PC-3 (cell line): Measurements from ENCODE around the gene SLF2. TPM values are rescaled to one million over a fixed set of nuclear protein-coding genes. Genes with fewer than 3 reads are reported as not detected.
A peak's percentile ranks its signal among the peaks of the same experiment; 100 is the strongest.

Experiments used
- ATAC-seq: fragments of 200-7000 bp; cut with Tn5 transposase; 2 replicates; pipeline ENCODE4 v1.9.1; 2020; ENCODE audit warnings: mild to moderate bottlenecking, moderate library complexity
- BruUV-seq: library from RNA; stranded (reverse); fragments of 400-500 nt; replicated peaks from 2 replicates; lab custom pipeline; 2021; lab: Mats Ljungman, UMichigan
- CTCF ChIA-PET: fragments of 300-600 bp; sonication (Branson Sonifier 250); formaldehyde crosslinking; loops from one replicate; lab custom pipeline; 2022; ENCODE audit warnings: antibody characterized with exemption; lab: Charles Lee
- POLR2A ChIA-PET: fragments of 300-600 bp; sonication (Branson Sonifier 250); formaldehyde crosslinking; loops from one replicate; lab custom pipeline; 2022; ENCODE audit warnings: antibody characterized with exemption; ENCODE audit not compliant: unreplicated experiment; lab: Charles Lee
- DNase-seq: peaks from one replicate; pipeline ENCODE4 v3.0.0-alpha.2; 2015
- H2AFZ ChIP-seq: fragments of 300-600 bp; sonication (generic); 2 replicates; pipeline ENCODE4 v1.6.0; 2016; ENCODE audit warnings: antibody characterized with exemption, low read length
- H3F3A ChIP-seq: fragments of 300-600 bp; sonication (generic); one replicate; pipeline ENCODE4 v1.6.0; 2017; ENCODE audit warnings: antibody characterized with exemption, low read length, control low read depth, mild to moderate bottlenecking; ENCODE audit not compliant: unreplicated experiment
- H3K27ac ChIP-seq: fragments of 300-600 bp; sonication (generic); 2 replicates; pipeline ENCODE4 v1.5.1; 2016; ENCODE audit warnings: mild to moderate bottlenecking, low read length
- H3K27me3 ChIP-seq: fragments of 300-600 bp; sonication (generic); 2 replicates; pipeline ENCODE4 v1.6.1; 2016; ENCODE audit warnings: low read length, mixed read lengths
- H3K36me3 ChIP-seq: fragments of 300-600 bp; sonication (generic); 2 replicates; pipeline ENCODE4 v1.6.1; 2016; ENCODE audit warnings: low read depth, mixed run types, low read length, mixed read lengths
- H3K4me1 ChIP-seq: fragments of 300-600 bp; sonication (generic); 2 replicates; pipeline ENCODE4 v1.5.1; 2016; ENCODE audit warnings: low read length; ENCODE audit not compliant: insufficient read depth
- H3K4me2 ChIP-seq: fragments of 300-600 bp; sonication (generic); 2 replicates; pipeline ENCODE4 v1.6.0; 2016; ENCODE audit warnings: low read length
- H3K4me3 ChIP-seq: fragments of 300-600 bp; sonication (generic); 2 replicates; pipeline ENCODE4 v1.5.1; 2016; ENCODE audit warnings: mild to moderate bottlenecking, low read length, mixed read lengths
- H3K79me2 ChIP-seq: fragments of 300-600 bp; sonication (generic); 2 replicates; pipeline ENCODE4 v1.6.1; 2017; ENCODE audit warnings: low read length, mixed read lengths
- H3K9ac ChIP-seq: fragments of 300-600 bp; sonication (generic); 2 replicates; pipeline ENCODE4 v1.6.0; 2016; ENCODE audit warnings: mild to moderate bottlenecking, low read length
- H3K9me2 ChIP-seq: fragments of 300-600 bp; sonication (generic); replicated peaks from 2 replicates; pipeline ENCODE4 v1.6.1; 2016; ENCODE audit warnings: mixed run types, low read length, mixed read lengths
- H3K9me3 ChIP-seq: fragments of 300-600 bp; sonication (generic); 2 replicates; pipeline ENCODE4 v1.6.1; 2016; ENCODE audit warnings: low read length, mixed read lengths
- H4K20me1 ChIP-seq: fragments of 300-600 bp; sonication (generic); 2 replicates; pipeline ENCODE4 v1.6.1; 2016; ENCODE audit warnings: low read length, mixed read lengths
- EZH2 ChIP-seq: fragments of 300-600 bp; sonication (generic); IDR thresholded peaks from one replicate; pipeline ENCODE4 v1.6.1; 2017; ENCODE audit warnings: antibody characterized with exemption, mild to moderate bottlenecking, low read length; ENCODE audit not compliant: unreplicated experiment
- EZH2phosphoT487 ChIP-seq: fragments of 300-600 bp; sonication (generic); IDR thresholded peaks from 2 replicates; pipeline ENCODE4 v1.6.1; 2018; ENCODE audit warnings: mild to moderate bottlenecking, antibody characterized with exemption, low read length, borderline replicate concordance
- intact Hi-C: fragments of 100-400 bp; cut with micrococcal nuclease; formaldehyde crosslinking; loops from 2 replicates; pipeline ENCODE4 v1.9.0; 2023
- total RNA-seq: library from RNA; depleted of rRNA; stranded (reverse); fragments of >200 nt; gene quantifications from 2 replicates; pipeline ENCODE4 v1.2.3, GENCODE V29; 2014
- TF ChIP-seq, protein P1 (sequence below): fragments of 300-600 bp; sonication (generic); conservative IDR thresholded peaks from 2 replicates; pipeline ENCODE4 v1.5.1; 2017; ENCODE audit warnings: antibody characterized with exemption, low read depth, mild to moderate bottlenecking, low read length

The SLF2 gene
- total RNA-seq, 1 experiment from 2014 or later: 19.5 TPM

DNA sequence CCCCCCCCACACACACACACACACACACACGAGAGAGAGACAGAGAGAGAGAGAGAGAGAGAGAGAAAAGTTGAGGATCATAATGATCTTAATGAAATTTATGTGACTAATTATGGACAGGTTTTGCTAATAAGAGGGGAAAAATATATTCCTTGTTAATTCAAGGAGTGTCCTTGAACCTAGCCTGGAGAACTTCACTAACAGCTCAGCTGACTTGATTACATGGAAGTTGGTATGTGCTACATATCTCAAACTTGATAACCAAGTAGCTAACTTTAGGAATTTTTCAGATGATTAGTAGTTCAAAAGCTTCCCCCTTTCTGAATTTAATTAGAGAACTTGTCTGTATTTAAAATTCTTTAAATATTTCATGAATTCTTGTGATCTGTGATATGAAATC is 15.3 kb downstream of the SLF2 start:
- peaks cover 63% of the 10 kb centered on the region for H3K36me3 ChIP-seq
- H3K9ac ChIP-seq: no peak overlapping the region
- ChIA-PET POLR2A (interaction anchor here (0.6 kb wide), 1 partner anchor 561 kb away, joined by 5 read pairs; no protein-coding TSS in a partner anchor), CTCF (no interaction called here)
- no peak overlapping the region for H2AFZ ChIP-seq
- H3K9me2 ChIP-seq: no peaks in the 10 kb centered on the region
- no peaks in the 10 kb centered on the region for H3F3A ChIP-seq
- H3K9me3 ChIP-seq: no peaks in the 10 kb centered on the region
- intact Hi-C loops: no loop called here
- H3K4me3 ChIP-seq: no peak overlapping the region
- no peaks in the 10 kb centered on the region for H3K79me2 ChIP-seq
- no peak for ATAC-seq
- no peak overlapping the region for H3K4me2 ChIP-seq
- H3K4me1 ChIP-seq: no peaks in the 10 kb centered on the region
- no peak for TF ChIP-seq EZH2
- TF ChIP-seq, protein P1, sequence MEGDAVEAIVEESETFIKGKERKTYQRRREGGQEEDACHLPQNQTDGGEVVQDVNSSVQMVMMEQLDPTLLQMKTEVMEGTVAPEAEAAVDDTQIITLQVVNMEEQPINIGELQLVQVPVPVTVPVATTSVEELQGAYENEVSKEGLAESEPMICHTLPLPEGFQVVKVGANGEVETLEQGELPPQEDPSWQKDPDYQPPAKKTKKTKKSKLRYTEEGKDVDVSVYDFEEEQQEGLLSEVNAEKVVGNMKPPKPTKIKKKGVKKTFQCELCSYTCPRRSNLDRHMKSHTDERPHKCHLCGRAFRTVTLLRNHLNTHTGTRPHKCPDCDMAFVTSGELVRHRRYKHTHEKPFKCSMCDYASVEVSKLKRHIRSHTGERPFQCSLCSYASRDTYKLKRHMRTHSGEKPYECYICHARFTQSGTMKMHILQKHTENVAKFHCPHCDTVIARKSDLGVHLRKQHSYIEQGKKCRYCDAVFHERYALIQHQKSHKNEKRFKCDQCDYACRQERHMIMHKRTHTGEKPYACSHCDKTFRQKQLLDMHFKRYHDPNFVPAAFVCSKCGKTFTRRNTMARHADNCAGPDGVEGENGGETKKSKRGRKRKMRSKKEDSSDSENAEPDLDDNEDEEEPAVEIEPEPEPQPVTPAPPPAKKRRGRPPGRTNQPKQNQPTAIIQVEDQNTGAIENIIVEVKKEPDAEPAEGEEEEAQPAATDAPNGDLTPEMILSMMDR: no peak
- TF ChIP-seq EZH2phosphoT487: no peak
- no peak for DNase-seq
- BruUV-seq: no TSS peak
- H3K27me3 ChIP-seq: no peaks in the 10 kb centered on the region
- no peak overlapping the region for H3K27ac ChIP-seq
- no peaks in the 10 kb centered on the region for H4K20me1 ChIP-seq

DNA sequence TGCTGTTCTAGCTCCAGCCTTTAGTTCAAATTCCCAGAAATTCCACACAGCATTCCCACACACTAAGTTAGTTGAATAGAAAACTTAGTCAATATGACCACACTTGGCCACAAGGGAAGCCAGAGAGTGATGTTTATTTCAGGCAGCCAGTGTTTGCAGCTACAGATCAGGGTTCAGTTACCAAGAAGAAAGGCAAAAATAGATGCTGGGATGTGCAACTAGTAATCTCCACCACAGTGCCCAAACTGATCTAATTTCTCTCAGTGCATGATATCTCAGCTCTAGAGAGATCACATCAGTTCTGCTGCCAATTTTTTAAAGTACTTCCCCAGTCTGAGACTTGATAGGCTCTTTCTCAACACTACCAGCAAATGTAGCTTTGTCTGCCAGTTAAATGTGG is 17.6 kb downstream of the SLF2 start:
- Histone ChIP-seq H3K4me2 (no peak overlapping the region), H3K79me2 (no peaks in the 10 kb centered on the region), H3K9ac (no peak overlapping the region), H3F3A (no peaks in the 10 kb centered on the region), H3K36me3 (peaks cover 53% of the 10 kb centered on the region), H3K9me3 (no peaks in the 10 kb centered on the region), H4K20me1 (no peaks in the 10 kb centered on the region), H3K27ac (no peak overlapping the region), H3K27me3 (no peaks in the 10 kb centered on the region), H2AFZ (no peak overlapping the region), H3K4me3 (no peak overlapping the region), H3K9me2 (no peaks in the 10 kb centered on the region), H3K4me1 (no peaks in the 10 kb centered on the region)
- BruUV-seq: no TSS peak
- intact Hi-C loops: no loop called here
- ChIA-PET CTCF (no interaction called here), POLR2A (no interaction called here)
- no peak for DNase-seq
- no peak for ATAC-seq
- no peak for TF ChIP-seq EZH2phosphoT487
- TF ChIP-seq, protein P1: 0 out of 2 replicates have a peak, but pooled peaks have one; percentile 10

DNA sequence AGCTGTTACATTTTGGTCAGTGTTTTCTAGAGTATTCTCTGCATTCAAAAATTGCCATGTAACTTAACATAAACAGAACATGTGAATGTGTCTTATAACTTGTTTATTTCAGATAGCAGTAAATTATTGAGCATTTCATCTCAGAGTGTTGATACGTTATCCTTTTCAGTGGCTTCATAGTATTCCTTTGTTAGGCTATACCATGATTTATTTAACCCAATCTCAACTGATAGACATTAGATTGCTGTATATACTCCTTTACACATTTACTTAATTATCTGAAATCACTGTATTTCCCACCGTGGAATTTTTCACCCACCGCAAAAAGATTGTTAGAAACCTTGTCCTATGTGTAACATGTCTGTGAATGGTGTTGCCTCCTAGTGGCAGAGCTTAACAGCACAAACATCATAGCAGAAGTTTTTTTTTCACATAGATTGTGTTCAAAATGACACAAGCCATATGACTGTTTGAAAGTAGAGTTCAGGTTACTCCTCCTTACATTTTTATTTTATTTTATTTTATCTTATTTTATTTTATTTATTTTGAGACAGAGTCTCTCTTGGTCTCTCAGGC is 21.4 kb downstream of the SLF2 start:
- Histone ChIP-seq H4K20me1 (no peaks in the 10 kb centered on the region), H3K4me3 (no peak overlapping the region), H3K4me2 (no peak overlapping the region), H3F3A (no peaks in the 10 kb centered on the region), H2AFZ (no peak overlapping the region), H3K9ac (no peak overlapping the region), H3K36me3 (peaks cover 48% of the 10 kb centered on the region), H3K9me2 (no peaks in the 10 kb centered on the region), H3K27ac (no peak overlapping the region), H3K79me2 (no peaks in the 10 kb centered on the region), H3K27me3 (no peaks in the 10 kb centered on the region), H3K9me3 (no peaks in the 10 kb centered on the region), H3K4me1 (no peaks in the 10 kb centered on the region)
- TF ChIP-seq, protein P1: peak; percentile 65
- TF ChIP-seq EZH2phosphoT487: no peak
- ATAC-seq: no peak
- DNase-seq: peak; percentile 25
- ChIA-PET POLR2A (no interaction called here), CTCF (no interaction called here)
- BruUV-seq: no TSS peak
- intact Hi-C loops: no loop called here
